K562 (cell line): Measurements from ENCODE around the gene ADSS1.

Source experiments
- E2F4 ChIP-seq: sonication (generic); formaldehyde crosslinking; IDR thresholded peaks from 2 replicates; pipeline ENCODE4 v1.8.0; 2022; ENCODE audit warnings: mild to moderate bottlenecking, low read depth, missing genetic modification reagents
- EGR1 ChIP-seq: fragments of 450-650 bp; conservative IDR thresholded peaks from 2 replicates; pipeline ENCODE4 v1.6.1; 2017; ENCODE audit warnings: mild to moderate bottlenecking
- EP300 ChIP-seq: IDR thresholded peaks from 2 replicates; pipeline ENCODE4 v1.6.1; 2012; ENCODE audit warnings: low read length, improper control_type of control experiment
- HDAC2 ChIP-seq: fragments of 450-650 bp; IDR thresholded peaks from 2 replicates; pipeline ENCODE4 v1.6.1; 2016; ENCODE audit warnings: mild to moderate bottlenecking
- HNRNPLL ChIP-seq: fragments of 200-400 bp; formaldehyde crosslinking; IDR thresholded peaks from 2 replicates; pipeline ENCODE4 v1.6.1; 2017; ENCODE audit warnings: low read length, low read depth, mild to moderate bottlenecking; ENCODE audit not compliant: poor library complexity, severe bottlenecking
- NFYB ChIP-seq: IDR thresholded peaks from 2 replicates; pipeline ENCODE4 v1.6.1; 2011; ENCODE audit warnings: mild to moderate bottlenecking, moderate library complexity; ENCODE audit not compliant: insufficient read length; ENCODE audit errors: extremely low read depth
- TGIF2 ChIP-seq: sonication (generic); formaldehyde crosslinking; IDR thresholded peaks from 2 replicates; pipeline ENCODE4 v1.8.1; 2022; ENCODE audit warnings: mild to moderate bottlenecking, missing genetic modification reagents, moderate library complexity
- ZNF175 ChIP-seq: fragments of 200-800 bp; sonication (Bioruptor generic); IDR thresholded peaks from 2 replicates; pipeline ENCODE4 v1.6.1; 2016; ENCODE audit warnings: low read depth, mild to moderate bottlenecking, missing genetic modification characterization, missing compliant biosample characterization
- ZNF311 ChIP-seq: fragments of 250-450 bp; sonication (Bioruptor Pico); IDR thresholded peaks from 2 replicates; pipeline ENCODE4 v1.4.0; 2020; ENCODE audit warnings: mild to moderate bottlenecking, moderate library complexity
- ZNF76 ChIP-seq: fragments of 250-450 bp; sonication (Bioruptor Pico); IDR thresholded peaks from 2 replicates; pipeline ENCODE4 v1.4.0; 2020; ENCODE audit warnings: mild to moderate bottlenecking, moderate library complexity, borderline replicate concordance
- TF ChIP-seq, protein P1 (sequence below): fragments of 250-450 bp; sonication (Bioruptor Pico); IDR thresholded peaks from 2 replicates; pipeline ENCODE4 v1.4.0; 2020; ENCODE audit warnings: mild to moderate bottlenecking, moderate library complexity

DNA sequence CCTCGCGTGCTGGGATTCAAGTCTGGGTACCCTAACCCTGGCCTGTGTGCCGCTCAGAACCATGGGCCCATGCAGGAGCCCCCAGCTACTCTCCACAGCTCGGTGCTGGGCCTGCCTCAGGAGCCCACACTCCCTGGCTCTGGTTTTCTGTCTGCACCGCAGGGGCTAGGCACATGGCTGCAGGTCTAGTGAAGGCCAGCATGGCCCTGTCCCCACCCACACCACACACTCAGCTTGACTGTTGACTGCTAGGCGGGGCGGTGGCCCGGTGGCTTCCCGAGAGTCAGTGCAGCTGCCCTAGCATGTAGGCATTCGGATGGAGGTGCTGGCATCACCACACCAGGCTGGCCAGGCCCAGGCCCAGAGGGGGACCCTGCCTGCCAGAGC lies 26.7 kb upstream of the ADSS1 start:
- TF ChIP-seq HNRNPLL, result no peak
- TF ChIP-seq TGIF2, result no peak
- no peak for TF ChIP-seq E2F4 (CRISPR knock-in tag)
- TF ChIP-seq EP300, result no peak
- TF ChIP-seq, protein P1, sequence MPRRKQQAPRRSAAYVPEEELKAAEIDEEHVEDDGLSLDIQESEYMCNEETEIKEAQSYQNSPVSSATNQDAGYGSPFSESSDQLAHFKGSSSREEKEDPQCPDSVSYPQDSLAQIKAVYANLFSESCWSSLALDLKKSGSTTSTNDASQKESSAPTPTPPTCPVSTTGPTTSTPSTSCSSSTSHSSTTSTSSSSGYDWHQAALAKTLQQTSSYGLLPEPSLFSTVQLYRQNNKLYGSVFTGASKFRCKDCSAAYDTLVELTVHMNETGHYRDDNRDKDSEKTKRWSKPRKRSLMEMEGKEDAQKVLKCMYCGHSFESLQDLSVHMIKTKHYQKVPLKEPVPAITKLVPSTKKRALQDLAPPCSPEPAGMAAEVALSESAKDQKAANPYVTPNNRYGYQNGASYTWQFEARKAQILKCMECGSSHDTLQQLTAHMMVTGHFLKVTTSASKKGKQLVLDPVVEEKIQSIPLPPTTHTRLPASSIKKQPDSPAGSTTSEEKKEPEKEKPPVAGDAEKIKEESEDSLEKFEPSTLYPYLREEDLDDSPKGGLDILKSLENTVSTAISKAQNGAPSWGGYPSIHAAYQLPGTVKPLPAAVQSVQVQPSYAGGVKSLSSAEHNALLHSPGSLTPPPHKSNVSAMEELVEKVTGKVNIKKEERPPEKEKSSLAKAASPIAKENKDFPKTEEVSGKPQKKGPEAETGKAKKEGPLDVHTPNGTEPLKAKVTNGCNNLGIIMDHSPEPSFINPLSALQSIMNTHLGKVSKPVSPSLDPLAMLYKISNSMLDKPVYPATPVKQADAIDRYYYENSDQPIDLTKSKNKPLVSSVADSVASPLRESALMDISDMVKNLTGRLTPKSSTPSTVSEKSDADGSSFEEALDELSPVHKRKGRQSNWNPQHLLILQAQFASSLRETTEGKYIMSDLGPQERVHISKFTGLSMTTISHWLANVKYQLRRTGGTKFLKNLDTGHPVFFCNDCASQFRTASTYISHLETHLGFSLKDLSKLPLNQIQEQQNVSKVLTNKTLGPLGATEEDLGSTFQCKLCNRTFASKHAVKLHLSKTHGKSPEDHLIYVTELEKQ, result no peak
- no peak for TF ChIP-seq ZNF175 (CRISPR knock-in tag)
- no peak for TF ChIP-seq HDAC2
- no peak for TF ChIP-seq ZNF311 (CRISPR knock-in tag)
- TF ChIP-seq NFYB, result no peak
- TF ChIP-seq EGR1, result no peak
- no peak for TF ChIP-seq ZNF76 (CRISPR knock-in tag)
